Hippocampal formation (tissue), 2 donors: ENCODE measurements around the gene COA6.
"Not testable (repeated sequence)": the region's sequence is repeated elsewhere in the genome, so short reads cannot be mapped to it uniquely, and the experiment has no call there.

ENCODE experiments used
- DNase-seq, 2 donors: peaks; one replicate each; lab custom pipeline; 2025; lab: John Stamatoyannopoulos, UW

COA6 gene

GRCh38 chr1:234369784-234370183 is 3.5 kb upstream of the COA6 start:
- no peak for DNase-seq

- no peak for DNase-seq
These were observed 1.8 kb upstream of the COA6 start for GRCh38 chr1:234371414-234371813.

GRCh38 chr1:234372011-234372757 is 1.1 kb upstream of the COA6 start:
- no peak for DNase-seq

GRCh38 chr1:234373959-234374254 is 651 bp downstream of the COA6 start:
- no peak for DNase-seq

GRCh38 chr1:234375672-234376071 is 2.4 kb downstream of the COA6 start:
- DNase-seq: no peak

- DNase-seq: not testable (repeated sequence)
These were observed 6.4 kb downstream of the COA6 start for GRCh38 chr1:234379591-234380109.

GRCh38 chr1:234381699-234382555 is 8.7 kb downstream of the COA6 start:
- DNase-seq: no peak

- no peak for DNase-seq
These were observed 12.9 kb downstream of the COA6 start for GRCh38 chr1:234386122-234386521.

GRCh38 chr1:234388094-234388493 is 14.8 kb downstream of the COA6 start:
- DNase-seq: no peak

- no peak for DNase-seq
These were observed 19.9 kb downstream of the COA6 start for GRCh38 chr1:234393190-234393589.

- no peak for DNase-seq
These were observed 22.0 kb downstream of the COA6 start for GRCh38 chr1:234395297-234395696.

- no peak for DNase-seq
These were observed 22.8 kb downstream of the COA6 start for GRCh38 chr1:234396092-234396491.

- DNase-seq: no peak
These were observed 23.6 kb downstream of the COA6 start for GRCh38 chr1:234396871-234397270.

GRCh38 chr1:234397732-234398131 is 24.5 kb downstream of the COA6 start:
- DNase-seq: no peak

- no peak for DNase-seq
These were observed 25.7 kb downstream of the COA6 start for GRCh38 chr1:234398849-234399381.

- DNase-seq: not testable (repeated sequence)
These were observed 26.3 kb downstream of the COA6 start for GRCh38 chr1:234399515-234399914.

- DNase-seq: no peak
These were observed 27.5 kb downstream of the COA6 start for GRCh38 chr1:234400773-234401172.

- no peak for DNase-seq
These were observed 28.4 kb downstream of the COA6 start for GRCh38 chr1:234401658-234402057.

GRCh38 chr1:234402939-234403338 is 29.7 kb downstream of the COA6 start:
- DNase-seq: no peak

- no peak for DNase-seq
These were observed 32.4 kb downstream of the COA6 start for GRCh38 chr1:234405676-234406075.

- DNase-seq: no peak
These were observed 33.6 kb downstream of the COA6 start for GRCh38 chr1:234406871-234407270.

GRCh38 chr1:234408757-234409156 is 35.5 kb downstream of the COA6 start:
- DNase-seq: no peak

- DNase-seq: no peak
These were observed 36.1 kb downstream of the COA6 start for GRCh38 chr1:234409328-234409727.
